Measurements from ENCODE around the gene PADI4.

DNA sequence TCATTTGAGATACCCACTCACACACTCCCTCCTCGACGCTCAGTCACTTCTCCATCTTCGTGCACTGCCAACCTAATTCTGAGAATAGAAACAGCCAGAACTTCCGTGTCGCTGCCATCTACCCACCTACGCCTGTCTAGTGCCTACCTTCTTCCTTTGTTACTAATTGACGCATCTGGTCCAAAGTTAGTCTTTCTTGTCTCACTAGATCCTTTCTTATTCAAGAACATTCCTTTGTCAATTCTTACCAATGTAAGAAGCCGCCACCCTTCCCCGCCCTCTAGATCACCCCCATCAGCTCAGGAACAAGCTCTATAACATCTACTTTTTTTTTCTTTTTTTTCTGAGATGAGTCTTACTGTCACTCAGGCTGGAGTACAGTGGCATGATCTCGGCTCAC is 67.7 kb downstream of the PADI4 start:
- TF ChIP-seq, protein P1, sequence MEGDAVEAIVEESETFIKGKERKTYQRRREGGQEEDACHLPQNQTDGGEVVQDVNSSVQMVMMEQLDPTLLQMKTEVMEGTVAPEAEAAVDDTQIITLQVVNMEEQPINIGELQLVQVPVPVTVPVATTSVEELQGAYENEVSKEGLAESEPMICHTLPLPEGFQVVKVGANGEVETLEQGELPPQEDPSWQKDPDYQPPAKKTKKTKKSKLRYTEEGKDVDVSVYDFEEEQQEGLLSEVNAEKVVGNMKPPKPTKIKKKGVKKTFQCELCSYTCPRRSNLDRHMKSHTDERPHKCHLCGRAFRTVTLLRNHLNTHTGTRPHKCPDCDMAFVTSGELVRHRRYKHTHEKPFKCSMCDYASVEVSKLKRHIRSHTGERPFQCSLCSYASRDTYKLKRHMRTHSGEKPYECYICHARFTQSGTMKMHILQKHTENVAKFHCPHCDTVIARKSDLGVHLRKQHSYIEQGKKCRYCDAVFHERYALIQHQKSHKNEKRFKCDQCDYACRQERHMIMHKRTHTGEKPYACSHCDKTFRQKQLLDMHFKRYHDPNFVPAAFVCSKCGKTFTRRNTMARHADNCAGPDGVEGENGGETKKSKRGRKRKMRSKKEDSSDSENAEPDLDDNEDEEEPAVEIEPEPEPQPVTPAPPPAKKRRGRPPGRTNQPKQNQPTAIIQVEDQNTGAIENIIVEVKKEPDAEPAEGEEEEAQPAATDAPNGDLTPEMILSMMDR (IDR thresholded peaks at IDR 0.05): no peak
- TF ChIP-seq POLR2A (IDR thresholded peaks at IDR 0.05): no peak
